ENCODE results near the gene RASGRF1.

RASGRF1 gene

DNA sequence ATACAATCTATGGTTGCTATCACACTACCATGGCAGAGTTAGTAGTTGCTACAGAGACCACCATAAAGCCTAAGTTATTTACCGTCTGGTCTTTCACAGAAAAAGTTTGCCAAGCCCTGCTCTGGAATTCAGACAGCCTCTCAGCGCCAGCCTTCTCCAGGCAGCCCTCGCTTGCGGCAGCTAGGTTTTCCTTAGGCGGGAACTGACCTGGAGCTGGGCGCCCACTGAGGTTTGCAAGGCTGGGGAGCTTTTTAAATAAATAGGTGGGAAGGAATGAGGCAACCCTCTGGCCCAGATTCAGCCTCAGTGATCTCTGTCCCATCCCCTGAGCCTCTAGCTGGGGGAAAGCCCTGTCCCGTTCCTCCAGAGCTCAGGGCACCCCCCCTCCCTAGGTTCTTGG lies 146.9 kb downstream of the RASGRF1 start:
- no peak overlapping the region for H2BK120ac ChIP-seq (ENCODE audit: low read depth, low read length)
- H2AFZ ChIP-seq (ENCODE audit: low read depth, low read length): no peak overlapping the region
- H3K4ac ChIP-seq (ENCODE audit: low read depth in 1 of 2, low read length in 2 of 2): no peak overlapping the region
- no peak overlapping the region for H3K18ac ChIP-seq (ENCODE audit: low read depth in 1 of 2, low read length in 2 of 2)
- H3K36me3 ChIP-seq (ENCODE audit: control insufficient read depth in 1 of 2, insufficient read depth in 2 of 2, low read depth in 1 of 2, low read length in 2 of 2): no peaks in the 10 kb centered on the region
- H3K14ac ChIP-seq (ENCODE audit: low read length in 2 of 2): no peak overlapping the region
- no peak overlapping the region for H3K4me3 ChIP-seq (ENCODE audit: insufficient read depth in 1 of 2, low read depth in 1 of 2, low read length in 2 of 2)
- H3K9me3 ChIP-seq (ENCODE audit: control insufficient read depth, low read length): no peaks in the 10 kb centered on the region
- H3K27ac ChIP-seq (ENCODE audit: low read length, poor library complexity, severe bottlenecking): no peak overlapping the region
- no peak overlapping the region for H2AK5ac ChIP-seq (ENCODE audit: low read length, severe bottlenecking)
- no peak overlapping the region for H3K4me2 ChIP-seq (ENCODE audit: low read length, poor library complexity, severe bottlenecking)
- no peak overlapping the region for H4K91ac ChIP-seq (ENCODE audit: low read length)
- H2BK5ac ChIP-seq (ENCODE audit: low read depth, low read length, poor library complexity, severe bottlenecking): no peak overlapping the region
- H2BK12ac ChIP-seq (ENCODE audit: low read length in 2 of 2): no peak overlapping the region
- no peaks in the 10 kb centered on the region for H3K79me1 ChIP-seq (replicated peaks; ENCODE audit: low read length, poor library complexity, severe bottlenecking)
- peaks cover 28 to 30% of the 10 kb centered on the region in 2 experiments for H3K27me3 ChIP-seq (ENCODE audit: control insufficient read depth in 1 of 2, insufficient read depth in 1 of 2, low read length in 2 of 2)
- DNase-seq: no peak
- 80% methylated on average over 7 of the region's 7 CpGs for WGBS
- H4K8ac ChIP-seq (ENCODE audit: low read length): no peak overlapping the region
- H3K23ac ChIP-seq (ENCODE audit: low read length in 2 of 2): no peak overlapping the region
- peaks cover 19% of the 10 kb centered on the region for H3K4me1 ChIP-seq (ENCODE audit: control insufficient read depth, insufficient read depth, low read depth, low read length)
- peak overlapping the region; percentile 26 for H2BK15ac ChIP-seq (ENCODE audit: low read depth, poor library complexity, severe bottlenecking)
- no peak overlapping the region for H3K9ac ChIP-seq (ENCODE audit: low read length)

DNA sequence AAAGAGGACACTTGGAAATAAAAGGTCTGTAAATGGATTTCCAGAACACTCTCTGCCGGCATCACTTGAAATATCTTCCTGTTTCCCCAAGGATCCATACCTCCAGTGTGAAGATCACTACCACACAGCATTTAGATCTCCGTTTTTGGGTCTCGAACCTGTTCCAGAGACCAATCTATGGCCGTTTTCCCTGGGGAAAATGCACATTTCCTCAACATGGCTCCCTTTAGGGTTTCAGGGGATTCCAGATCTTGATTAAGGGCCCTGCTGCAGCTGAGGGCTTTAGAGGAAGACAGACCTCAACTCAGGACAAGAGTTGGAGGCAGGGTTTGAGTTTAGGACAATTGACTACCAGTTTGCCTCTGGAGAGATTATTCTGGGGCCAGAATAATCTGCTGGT lies 147.8 kb downstream of the RASGRF1 start:
- no peak overlapping the region for H3K9ac ChIP-seq (ENCODE audit: low read length)

DNA sequence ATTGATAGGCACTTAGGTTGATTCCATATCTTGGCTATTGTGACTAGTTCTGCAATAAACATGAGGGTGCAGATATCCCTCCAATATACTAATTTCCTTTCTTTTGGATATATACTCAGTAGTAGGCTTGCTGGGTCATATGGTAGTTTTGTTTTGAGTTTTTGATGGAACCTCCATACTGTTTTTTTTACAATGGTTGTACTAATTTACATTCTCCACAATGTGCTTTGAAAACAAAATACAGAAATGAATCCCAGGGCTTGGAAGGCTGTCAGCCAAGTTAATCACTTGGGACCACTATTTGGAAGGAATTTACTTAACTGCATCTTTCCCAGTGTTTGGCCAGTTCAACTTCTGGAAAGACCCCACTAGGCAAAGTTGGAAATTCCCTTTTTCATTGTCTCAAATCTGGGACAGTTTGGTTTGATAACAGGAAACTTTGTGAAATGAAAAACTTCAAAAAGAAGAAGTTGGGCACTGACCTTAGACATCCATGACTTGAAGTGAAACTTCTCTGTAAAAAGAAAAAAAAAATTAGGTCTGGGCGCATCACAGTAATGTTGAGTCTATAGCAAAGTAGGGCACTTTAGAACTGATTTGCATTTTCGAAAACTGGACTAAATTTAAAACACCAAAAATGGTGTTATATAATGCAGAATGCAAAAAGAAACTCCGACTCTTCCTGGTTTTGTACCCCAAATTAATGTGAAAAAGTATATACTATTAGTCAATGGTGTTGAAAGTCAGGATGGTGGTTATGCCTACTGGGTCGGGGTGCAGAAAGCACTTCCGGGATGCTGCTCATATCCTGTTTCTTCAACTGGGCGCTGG lies 151.7 kb downstream of the RASGRF1 start:
- no peak overlapping the region for H3K23ac ChIP-seq (ENCODE audit: low read length in 2 of 2)
- H3K9ac ChIP-seq (ENCODE audit: low read length): no peak overlapping the region
- no peak overlapping the region for H3K18ac ChIP-seq (ENCODE audit: low read depth in 1 of 2, low read length in 2 of 2)
- no peaks in the 10 kb centered on the region for H3K36me3 ChIP-seq (ENCODE audit: control insufficient read depth in 1 of 2, insufficient read depth in 2 of 2, low read depth in 1 of 2, low read length in 2 of 2)
- no peak overlapping the region for H2BK5ac ChIP-seq (ENCODE audit: low read depth, low read length, poor library complexity, severe bottlenecking)
- H2BK12ac ChIP-seq (ENCODE audit: low read length in 2 of 2): no peak overlapping the region
- no peaks in the 10 kb centered on the region for H3K9me3 ChIP-seq (ENCODE audit: control insufficient read depth, low read length)
- no peak overlapping the region for H3K27ac ChIP-seq (ENCODE audit: low read length, poor library complexity, severe bottlenecking)
- no peak for DNase-seq
- 95% methylated on average over 6 of the region's 6 CpGs for WGBS
- H2BK120ac ChIP-seq (ENCODE audit: low read depth, low read length): no peak overlapping the region
- no peak overlapping the region for H3K4me3 ChIP-seq (ENCODE audit: insufficient read depth in 1 of 2, low read depth in 1 of 2, low read length in 2 of 2)
- H3K4ac ChIP-seq (ENCODE audit: low read depth in 1 of 2, low read length in 2 of 2): no peak overlapping the region
- H2AFZ ChIP-seq (ENCODE audit: low read depth, low read length): no peak overlapping the region
- no peak overlapping the region for H4K8ac ChIP-seq (ENCODE audit: low read length)
- H2BK15ac ChIP-seq (ENCODE audit: low read depth, poor library complexity, severe bottlenecking): no peak overlapping the region
- no peak overlapping the region for H4K91ac ChIP-seq (ENCODE audit: low read length)
- peaks cover 3 to 4% of the 10 kb centered on the region in 2 experiments for H3K27me3 ChIP-seq (ENCODE audit: control insufficient read depth in 1 of 2, insufficient read depth in 1 of 2, low read length in 2 of 2)
- H3K79me1 ChIP-seq (replicated peaks; ENCODE audit: low read length, poor library complexity, severe bottlenecking): no peaks in the 10 kb centered on the region
- H2AK5ac ChIP-seq (ENCODE audit: low read length, severe bottlenecking): no peak overlapping the region
- H3K4me2 ChIP-seq (ENCODE audit: low read length, poor library complexity, severe bottlenecking): no peak overlapping the region
- H3K14ac ChIP-seq (ENCODE audit: low read length in 2 of 2): no peak overlapping the region
- no peaks in the 10 kb centered on the region for H3K4me1 ChIP-seq (ENCODE audit: control insufficient read depth, insufficient read depth, low read depth, low read length)

More for the DNA sequence above, 147.8 kb downstream of the RASGRF1 start:
- Histone ChIP-seq H4K8ac (ENCODE audit: low read length) (no peak overlapping the region), H3K9me3 (ENCODE audit: control insufficient read depth, low read length) (no peaks in the 10 kb centered on the region), H3K4me1 (ENCODE audit: control insufficient read depth, insufficient read depth, low read depth, low read length) (peaks cover 19% of the 10 kb centered on the region), H3K23ac (ENCODE audit: low read length in 2 of 2) (no peak overlapping the region), H2BK12ac (ENCODE audit: low read length in 2 of 2) (no peak overlapping the region), H2BK5ac (ENCODE audit: low read depth, low read length, poor library complexity, severe bottlenecking) (no peak overlapping the region), H3K36me3 (ENCODE audit: control insufficient read depth in 1 of 2, insufficient read depth in 2 of 2, low read depth in 1 of 2, low read length in 2 of 2) (no peaks in the 10 kb centered on the region), H2AK5ac (ENCODE audit: low read length, severe bottlenecking) (no peak overlapping the region), H3K4me3 (ENCODE audit: insufficient read depth in 1 of 2, low read depth in 1 of 2, low read length in 2 of 2) (no peak overlapping the region), H3K4ac (ENCODE audit: low read depth in 1 of 2, low read length in 2 of 2) (no peak overlapping the region), H3K79me1 (replicated peaks; ENCODE audit: low read length, poor library complexity, severe bottlenecking) (no peaks in the 10 kb centered on the region), H3K4me2 (ENCODE audit: low read length, poor library complexity, severe bottlenecking) (no peak overlapping the region), H2AFZ (ENCODE audit: low read depth, low read length) (no peak overlapping the region), H2BK120ac (ENCODE audit: low read depth, low read length) (no peak overlapping the region), H3K27ac (ENCODE audit: low read length, poor library complexity, severe bottlenecking) (no peak overlapping the region), H3K14ac (ENCODE audit: low read length in 2 of 2) (no peak overlapping the region), H3K18ac (ENCODE audit: low read depth in 1 of 2, low read length in 2 of 2) (no peak overlapping the region), H4K91ac (ENCODE audit: low read length) (no peak overlapping the region), H3K27me3 (ENCODE audit: control insufficient read depth in 1 of 2, insufficient read depth in 1 of 2, low read length in 2 of 2) (peaks cover 28% of the 10 kb centered on the region in 2 experiments), H2BK15ac (ENCODE audit: low read depth, poor library complexity, severe bottlenecking) (no peak overlapping the region)
- DNase-seq: no peak
- WGBS: 85% methylated on average over 4 of the region's 4 CpGs

DNA sequence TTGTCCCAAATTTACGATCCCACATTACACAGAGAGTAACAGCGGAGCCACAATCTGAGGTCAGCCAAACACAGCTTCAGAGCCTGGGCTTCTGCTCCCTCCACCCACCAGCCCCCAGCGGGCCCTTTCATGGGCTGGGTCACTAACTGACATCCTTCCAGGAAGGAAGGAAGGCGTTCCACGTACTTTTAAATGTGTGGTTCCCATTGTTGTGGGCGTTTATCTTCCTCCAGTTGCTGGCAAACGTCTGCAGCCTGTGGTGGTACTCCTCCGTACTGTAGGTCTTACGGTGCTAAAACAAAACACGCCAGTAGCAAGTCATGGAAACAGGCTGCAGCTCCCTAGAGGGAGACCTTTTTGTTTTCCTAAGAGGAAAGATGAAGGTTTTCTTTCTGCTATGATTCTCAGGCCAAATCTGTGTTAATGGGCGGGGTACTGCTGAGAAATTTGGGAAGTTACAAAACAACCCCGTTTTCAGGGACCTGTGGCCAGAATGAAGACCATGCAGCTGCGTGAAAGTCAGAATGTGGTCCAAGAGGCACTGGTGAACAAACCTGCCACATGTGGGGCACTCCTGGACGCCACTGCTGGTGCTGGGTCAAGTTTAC lies 153.3 kb downstream of the RASGRF1 start:
- H2BK15ac ChIP-seq (ENCODE audit: low read depth, poor library complexity, severe bottlenecking): no peak overlapping the region
- WGBS: 77% methylated on average over 14 of the region's 14 CpGs
- H3K9me3 ChIP-seq (ENCODE audit: control insufficient read depth, low read length): no peaks in the 10 kb centered on the region
- H3K4me1 ChIP-seq (ENCODE audit: control insufficient read depth, insufficient read depth, low read depth, low read length): no peaks in the 10 kb centered on the region
- H4K91ac ChIP-seq (ENCODE audit: low read length): no peak overlapping the region
- H3K4me2 ChIP-seq (ENCODE audit: low read length, poor library complexity, severe bottlenecking): no peak overlapping the region
- no peak overlapping the region for H3K14ac ChIP-seq (ENCODE audit: low read length in 2 of 2)
- H3K23ac ChIP-seq (ENCODE audit: low read length in 2 of 2): no peak overlapping the region
- no peak overlapping the region for H2BK120ac ChIP-seq (ENCODE audit: low read depth, low read length)
- H2BK12ac ChIP-seq (ENCODE audit: low read length in 2 of 2): no peak overlapping the region
- H3K79me1 ChIP-seq (replicated peaks; ENCODE audit: low read length, poor library complexity, severe bottlenecking): no peaks in the 10 kb centered on the region
- no peak overlapping the region for H3K4ac ChIP-seq (ENCODE audit: low read depth in 1 of 2, low read length in 2 of 2)
- H3K27ac ChIP-seq (ENCODE audit: low read length, poor library complexity, severe bottlenecking): no peak overlapping the region
- no peak overlapping the region for H3K18ac ChIP-seq (ENCODE audit: low read depth in 1 of 2, low read length in 2 of 2)
- H2AK5ac ChIP-seq (ENCODE audit: low read length, severe bottlenecking): no peak overlapping the region
- no peaks in the 10 kb centered on the region for H3K36me3 ChIP-seq (ENCODE audit: control insufficient read depth in 1 of 2, insufficient read depth in 2 of 2, low read depth in 1 of 2, low read length in 2 of 2)
- H2BK5ac ChIP-seq (ENCODE audit: low read depth, low read length, poor library complexity, severe bottlenecking): no peak overlapping the region
- DNase-seq: no peak
- H2AFZ ChIP-seq (ENCODE audit: low read depth, low read length): no peak overlapping the region
- H3K27me3 ChIP-seq (ENCODE audit: control insufficient read depth in 1 of 2, insufficient read depth in 1 of 2, low read length in 2 of 2): peaks cover 0 to 12% of the 10 kb centered on the region in 2 experiments
- no peak overlapping the region for H4K8ac ChIP-seq (ENCODE audit: low read length)
- H3K4me3 ChIP-seq (ENCODE audit: insufficient read depth in 1 of 2, low read depth in 1 of 2, low read length in 2 of 2): peak overlapping the region in 1 of 2 experiments; percentile 25
- H3K9ac ChIP-seq (ENCODE audit: low read length): peak overlapping the region; percentile 39
